HFF-Myc (cell line): ENCODE measurements around the gene SLAIN2.

Experiments
- DNase-seq: peaks from one replicate; pipeline ENCODE4 v3.0.0-alpha.2; 2011; ENCODE audit warnings: low read depth; ENCODE audit errors: extremely low read depth
- H3K4me3 ChIP-seq: replicated peaks from 2 replicates; pipeline ENCODE4 v1.5.1; 2011; ENCODE audit warnings: low read depth, mild to moderate bottlenecking, control low read depth, low read length
- TF ChIP-seq, protein P1 (sequence below): IDR thresholded peaks from 2 replicates; pipeline ENCODE4 v1.5.1; 2012; ENCODE audit warnings: mild to moderate bottlenecking, low read depth, low read length, control low read depth; ENCODE audit errors: missing control alignments

SLAIN2 gene

DNA sequence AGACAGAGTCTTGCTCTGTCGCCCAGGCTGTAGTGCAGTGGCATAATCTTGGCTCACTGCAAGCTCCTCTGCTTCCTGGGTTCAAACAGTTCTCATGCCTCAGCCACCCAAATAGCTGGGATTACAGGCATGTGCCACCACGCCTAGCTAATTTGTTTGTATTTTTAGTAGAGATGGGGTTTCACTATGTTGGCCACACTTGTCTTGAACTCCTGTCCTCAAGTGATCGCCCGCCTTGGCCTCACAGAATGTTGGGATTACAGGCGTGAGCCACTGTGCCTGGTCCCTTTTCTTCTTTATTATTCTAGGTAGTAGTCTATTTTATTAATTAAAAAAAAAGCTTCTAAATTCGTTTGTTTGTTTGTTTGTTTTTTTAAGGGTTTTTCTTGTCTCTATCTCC lies 59.1 kb downstream of the SLAIN2 start:
- H3K4me3 ChIP-seq: no peak overlapping the region
- TF ChIP-seq, protein P1, sequence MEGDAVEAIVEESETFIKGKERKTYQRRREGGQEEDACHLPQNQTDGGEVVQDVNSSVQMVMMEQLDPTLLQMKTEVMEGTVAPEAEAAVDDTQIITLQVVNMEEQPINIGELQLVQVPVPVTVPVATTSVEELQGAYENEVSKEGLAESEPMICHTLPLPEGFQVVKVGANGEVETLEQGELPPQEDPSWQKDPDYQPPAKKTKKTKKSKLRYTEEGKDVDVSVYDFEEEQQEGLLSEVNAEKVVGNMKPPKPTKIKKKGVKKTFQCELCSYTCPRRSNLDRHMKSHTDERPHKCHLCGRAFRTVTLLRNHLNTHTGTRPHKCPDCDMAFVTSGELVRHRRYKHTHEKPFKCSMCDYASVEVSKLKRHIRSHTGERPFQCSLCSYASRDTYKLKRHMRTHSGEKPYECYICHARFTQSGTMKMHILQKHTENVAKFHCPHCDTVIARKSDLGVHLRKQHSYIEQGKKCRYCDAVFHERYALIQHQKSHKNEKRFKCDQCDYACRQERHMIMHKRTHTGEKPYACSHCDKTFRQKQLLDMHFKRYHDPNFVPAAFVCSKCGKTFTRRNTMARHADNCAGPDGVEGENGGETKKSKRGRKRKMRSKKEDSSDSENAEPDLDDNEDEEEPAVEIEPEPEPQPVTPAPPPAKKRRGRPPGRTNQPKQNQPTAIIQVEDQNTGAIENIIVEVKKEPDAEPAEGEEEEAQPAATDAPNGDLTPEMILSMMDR: no peak
- no peak for DNase-seq

DNA sequence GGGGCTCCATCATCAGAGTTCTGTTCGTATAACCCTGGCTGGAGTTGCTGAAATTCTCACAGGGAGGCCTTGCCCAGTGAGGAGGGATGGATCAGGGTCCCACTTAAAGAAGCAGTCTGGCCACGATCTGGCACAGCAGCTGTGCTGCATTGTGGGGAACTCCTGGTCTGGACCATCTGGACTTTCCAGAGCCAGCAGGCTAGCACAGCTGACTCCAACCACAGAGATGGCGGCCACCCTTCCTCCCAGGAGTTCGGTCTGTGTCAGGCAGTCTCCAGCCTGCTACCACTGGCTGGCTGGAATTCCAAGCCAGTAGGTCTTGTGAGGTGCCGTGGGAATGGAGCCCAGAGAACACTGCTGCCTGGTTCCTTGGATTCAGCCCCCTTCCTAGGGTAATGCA lies 62.0 kb downstream of the SLAIN2 start:
- DNase-seq: no peak
- TF ChIP-seq, protein P1: no peak
- H3K4me3 ChIP-seq: no peak overlapping the region

DNA sequence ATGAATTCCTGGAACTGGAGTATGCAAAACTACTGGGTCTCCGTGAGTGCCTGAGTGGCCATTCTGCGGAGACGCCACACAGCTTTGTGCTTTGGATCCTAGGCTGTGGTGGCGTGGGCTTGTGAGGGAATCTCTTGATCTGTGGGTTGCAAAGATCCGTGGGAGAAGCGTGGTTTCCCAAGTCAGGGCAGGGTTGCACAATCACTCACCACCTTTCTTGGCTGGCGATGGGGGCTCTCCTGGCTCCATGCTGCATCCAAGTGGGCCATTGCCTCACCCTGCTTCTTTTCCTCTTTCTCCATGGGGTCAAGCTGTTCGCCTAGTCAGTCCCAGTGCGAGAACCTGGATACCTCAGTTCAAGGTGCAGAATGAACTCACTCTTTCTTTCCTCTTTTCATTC lies 62.5 kb downstream of the SLAIN2 start:
- TF ChIP-seq, protein P1: no peak
- no peak for DNase-seq
- no peak overlapping the region for H3K4me3 ChIP-seq

DNA sequence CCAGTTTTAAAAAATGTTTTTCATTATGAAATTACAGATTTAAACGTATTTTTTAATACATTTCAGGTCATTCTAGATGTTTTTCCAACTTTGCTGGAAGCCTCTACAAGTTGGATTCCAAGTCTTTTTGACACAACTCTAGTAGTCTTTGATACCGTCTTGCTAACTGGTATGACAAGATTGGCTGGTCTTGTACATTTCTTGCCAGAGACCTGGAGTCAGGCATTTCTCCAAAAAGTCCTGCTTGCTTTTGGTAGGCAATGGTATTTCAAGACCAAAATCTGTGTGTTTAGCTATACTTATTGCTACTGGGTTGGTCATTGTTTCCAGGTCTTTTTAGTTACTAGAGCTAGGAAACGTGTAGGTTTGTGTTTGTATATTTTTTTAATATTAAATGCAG lies 64.6 kb downstream of the SLAIN2 start:
- TF ChIP-seq, protein P1: no peak
- no peak for DNase-seq

DNA sequence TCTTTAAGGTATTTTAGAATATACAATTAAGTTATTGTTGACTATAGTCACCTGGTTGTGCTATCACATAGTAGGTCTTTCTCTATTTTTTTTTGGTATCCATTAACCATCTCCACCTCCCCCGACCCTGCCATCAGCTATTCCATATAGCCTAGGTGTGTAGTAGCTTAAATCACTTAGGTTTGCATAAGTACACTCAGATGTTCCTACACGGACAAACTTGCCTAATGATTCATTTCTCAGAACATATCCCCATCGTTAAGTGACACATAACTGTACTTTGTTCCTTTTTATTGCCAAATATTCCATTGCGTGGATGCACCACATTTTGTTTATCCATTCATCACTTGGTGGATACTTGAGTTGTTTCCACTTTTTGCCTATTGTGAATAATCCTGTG lies 67.9 kb downstream of the SLAIN2 start:
- TF ChIP-seq, protein P1: no peak
- DNase-seq: no peak
- H3K4me3 ChIP-seq: no peak overlapping the region

More for the DNA sequence above, 64.6 kb downstream of the SLAIN2 start:
- H3K4me3 ChIP-seq: no peak overlapping the region

DNA sequence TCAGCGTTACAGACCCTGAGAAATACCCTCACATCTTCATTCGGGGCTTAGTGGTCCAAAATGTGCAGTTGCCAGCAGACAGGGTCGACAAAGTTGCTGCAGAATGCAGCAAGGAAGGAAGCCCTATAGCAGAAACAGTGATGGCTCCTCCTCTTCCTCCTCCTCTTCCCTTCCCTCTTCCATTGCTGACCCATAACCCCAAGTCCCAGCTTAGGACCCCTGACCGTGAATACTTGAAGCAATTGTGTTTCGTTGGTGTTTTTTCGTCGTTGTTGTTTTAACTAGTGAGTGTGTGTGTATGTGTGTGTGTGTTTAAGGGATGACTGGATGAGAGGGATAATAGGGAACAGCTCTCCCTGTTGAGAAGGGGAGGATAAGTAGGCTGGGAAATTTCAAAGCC lies 69.5 kb downstream of the SLAIN2 start:
- no peak overlapping the region for H3K4me3 ChIP-seq
- DNase-seq: no peak
- TF ChIP-seq, protein P1: no peak

DNA sequence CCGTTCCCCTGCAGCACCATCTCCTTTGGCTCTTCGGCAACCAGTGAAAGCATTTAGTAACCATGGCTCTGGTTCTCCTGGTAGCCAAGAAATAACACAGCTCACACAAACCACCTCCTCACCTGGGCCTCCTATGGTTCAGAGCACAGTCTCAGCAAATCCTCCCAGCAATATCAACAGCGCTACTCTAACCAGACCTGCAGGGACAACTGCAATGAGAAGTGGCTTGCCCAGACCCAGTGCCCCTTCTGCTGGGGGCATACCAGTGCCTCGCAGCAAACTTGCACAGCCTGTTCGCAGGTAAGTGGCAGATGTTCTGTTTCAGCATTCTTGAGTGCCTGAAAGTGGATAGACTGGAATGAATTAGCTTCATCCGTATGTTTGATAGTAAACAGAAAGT lies 78.8 kb downstream of the SLAIN2 start:
- DNase-seq: no peak
- H3K4me3 ChIP-seq: no peak overlapping the region
- TF ChIP-seq, protein P1: no peak
